ENCODE results near the gene DPYSL4. TPM values are rescaled to one million over a fixed set of nuclear protein-coding genes. Genes with fewer than 3 reads are reported as not detected.
A peak's percentile ranks its signal among the peaks of the same experiment; 100 is the strongest.

Gene DPYSL4
- total and polyA plus RNA-seq, 4 experiments from 2014 or later = 0.21 to 1.8 (median 0.41) TPM

DNA sequence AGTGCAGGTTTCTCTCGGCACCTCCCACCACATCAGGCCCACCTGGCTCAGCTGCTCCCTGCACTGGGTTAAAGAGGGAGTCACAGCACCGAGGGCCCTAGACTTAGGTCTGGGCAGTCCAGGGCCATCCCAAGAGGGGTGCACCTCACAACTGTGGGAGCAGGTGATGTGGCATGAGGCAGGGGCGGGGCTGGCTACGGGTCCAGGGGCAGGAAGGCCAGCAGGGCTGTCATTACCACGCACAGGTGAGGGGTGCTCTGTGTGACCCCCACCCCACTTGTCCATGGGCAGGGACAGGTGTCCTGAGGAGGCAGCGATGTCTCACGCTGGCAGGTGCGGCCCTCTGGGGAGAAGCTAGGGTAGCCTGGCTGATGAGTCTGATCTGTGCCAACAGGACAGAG lies 40.5 kb upstream of the DPYSL4 start:
- no peak for DNase-seq
- no peaks in the 10 kb centered on the region for H3K36me3 ChIP-seq (ENCODE audit: insufficient read depth, low read length)
- CTCF ChIA-PET (ENCODE audit: partially characterized antibody) = interaction anchor here (1.2 to 1.4 kb wide), 2 partner anchors 17 to 205 kb away, joined by 3 read pairs; no protein-coding TSS in a partner anchor
- H3K27ac Mint-ChIP-seq = no peak overlapping the region
- H3K9me3 ChIP-seq (ENCODE audit: control insufficient read depth in 1 of 2, low read length in 2 of 2) = no peaks in the 10 kb centered on the region
- H3K4me1 ChIP-seq (ENCODE audit: insufficient read depth, low read length) = no peaks in the 10 kb centered on the region
- POLR2A ChIA-PET (ENCODE audit: partially characterized antibody) = no interaction called here
- no peaks in the 10 kb centered on the region for H3K27me3 ChIP-seq (ENCODE audit: insufficient read depth, low read length)
- no peak overlapping the region for H3K27ac ChIP-seq (ENCODE audit: low read depth, low read length)
- intact Hi-C loops (cut with micrococcal nuclease) = no loop called here
- no peak overlapping the region for H3K4me3 Mint-ChIP-seq
- no peaks in the 10 kb centered on the region for H3K4me1 Mint-ChIP-seq
- H3K9me3 Mint-ChIP-seq = no peaks in the 10 kb centered on the region
- H3K27me3 Mint-ChIP-seq = peaks cover 0 to 2% of the 10 kb centered on the region in 2 donors
- H3K36me3 Mint-ChIP-seq = no peaks in the 10 kb centered on the region
- H3K4me3 ChIP-seq (ENCODE audit: low read length in 2 of 2) = no peak overlapping the region

DNA sequence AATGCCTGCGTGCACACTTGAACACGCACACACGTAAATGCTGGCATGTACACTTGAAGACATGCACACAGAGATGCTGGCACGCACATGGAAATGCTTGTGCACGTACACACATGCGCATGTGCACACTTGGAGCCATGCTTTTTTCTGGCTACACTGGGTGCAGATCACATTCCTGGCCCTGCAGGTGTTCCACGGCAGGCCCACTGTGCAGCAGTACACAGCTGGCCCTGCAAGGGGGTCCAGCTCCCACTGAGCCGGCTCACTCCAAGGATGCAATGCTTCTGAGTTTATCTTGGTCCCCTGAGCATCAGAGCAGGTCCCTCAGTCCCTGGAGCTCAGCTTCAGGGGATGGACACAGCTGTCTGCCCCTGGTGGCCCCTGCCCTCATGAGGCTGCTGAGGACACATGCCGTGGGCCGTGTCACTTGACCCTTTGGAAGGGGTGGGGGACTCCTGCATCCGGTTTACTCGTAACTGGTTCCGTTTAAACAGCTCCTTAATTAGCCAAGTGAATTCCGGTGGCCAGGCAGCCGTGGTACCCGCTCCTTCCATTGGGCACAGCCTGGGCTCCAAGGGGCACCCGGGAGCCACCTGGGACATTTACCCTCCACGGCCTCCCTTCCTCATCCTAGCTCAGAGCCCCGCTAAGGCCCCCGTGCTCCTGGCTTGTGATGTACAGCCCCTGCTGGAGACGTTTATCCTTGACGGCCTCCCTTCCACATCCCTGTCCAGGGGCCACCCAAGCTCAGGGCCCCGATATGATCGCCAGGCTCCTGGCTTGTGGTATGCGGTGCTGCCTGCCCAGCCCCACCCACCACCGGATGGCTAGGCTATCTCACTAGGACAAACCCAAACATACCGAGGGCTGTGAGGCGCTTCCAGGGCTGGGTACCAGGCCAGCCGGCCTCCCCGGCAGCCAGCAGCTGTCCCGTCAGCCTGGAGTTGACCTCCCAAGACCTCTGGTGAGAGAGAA lies 39.5 kb upstream of the DPYSL4 start:
- DNase-seq = no peak
- Histone ChIP-seq H3K27me3 (ENCODE audit: insufficient read depth, low read length) (no peaks in the 10 kb centered on the region), H3K9me3 (ENCODE audit: control insufficient read depth in 1 of 2, low read length in 2 of 2) (no peaks in the 10 kb centered on the region), H3K4me1 (ENCODE audit: insufficient read depth, low read length) (no peaks in the 10 kb centered on the region), H3K27ac (ENCODE audit: low read depth, low read length) (no peak overlapping the region), H3K36me3 (ENCODE audit: insufficient read depth, low read length) (no peaks in the 10 kb centered on the region), H3K4me3 (ENCODE audit: low read length in 2 of 2) (no peak overlapping the region)
- Mint-ChIP-seq H3K36me3 (no peaks in the 10 kb centered on the region), H3K27ac (peak overlapping the region in 1 of 7 donors; percentile 61), H3K27me3 (peaks cover 0 to 2% of the 10 kb centered on the region in 2 donors), H3K4me1 (no peaks in the 10 kb centered on the region), H3K4me3 (no peak overlapping the region), H3K9me3 (no peaks in the 10 kb centered on the region)
- intact Hi-C loops (cut with micrococcal nuclease) = no loop called here
- POLR2A ChIA-PET (ENCODE audit: partially characterized antibody) = no interaction called here
- CTCF ChIA-PET (ENCODE audit: partially characterized antibody) = no interaction called here

DNA sequence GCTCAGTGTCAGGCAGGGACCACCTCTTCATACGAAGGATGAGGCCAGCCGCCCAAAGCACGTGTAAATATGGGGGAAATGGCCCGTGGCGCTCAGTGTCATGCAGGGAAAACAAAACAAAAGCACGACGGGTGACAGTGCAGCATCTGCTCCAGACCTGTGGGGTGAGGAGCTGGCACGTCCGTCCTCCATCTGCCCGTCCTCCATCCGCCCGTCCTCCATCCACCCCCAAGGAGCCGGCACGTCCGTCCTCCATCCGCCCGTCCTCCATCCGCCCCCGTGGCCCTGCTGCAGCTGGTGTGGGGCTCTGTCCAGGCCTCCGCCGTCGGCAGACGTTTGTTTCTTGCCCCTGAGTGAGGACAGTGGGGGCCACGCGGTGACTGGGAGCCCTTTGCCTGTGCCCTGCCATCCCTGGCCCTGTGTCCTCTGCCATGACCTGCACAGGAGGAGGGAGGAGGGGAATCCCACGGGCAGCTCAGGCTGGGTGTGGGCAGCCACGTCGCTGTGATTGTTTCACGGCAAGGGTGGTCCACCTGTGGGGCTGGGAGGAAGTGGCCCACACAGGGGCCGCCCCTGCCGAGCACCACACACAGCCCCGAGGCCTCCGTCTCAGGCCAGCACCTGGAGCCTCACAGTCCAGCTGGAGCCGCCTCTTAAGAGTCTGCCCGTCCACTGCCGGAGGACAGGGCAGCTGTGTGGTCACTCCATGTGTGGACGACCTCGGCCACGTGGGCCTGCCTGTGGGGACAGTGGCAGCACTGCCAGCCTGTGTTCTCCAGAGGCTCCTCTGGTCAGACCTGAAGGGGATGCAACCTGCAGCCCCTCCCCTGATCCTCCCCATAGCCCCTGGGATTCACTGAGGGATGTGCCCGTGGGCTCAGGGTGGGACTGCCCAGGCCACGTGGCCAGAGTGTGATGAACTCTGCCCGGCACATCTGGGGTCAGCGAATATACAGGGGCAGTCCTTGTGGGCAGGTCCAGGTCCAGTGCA lies 38.2 kb upstream of the DPYSL4 start:
- no peak for DNase-seq
- H3K4me3 Mint-ChIP-seq = no peak overlapping the region
- Histone ChIP-seq H3K4me1 (ENCODE audit: insufficient read depth, low read length) (no peaks in the 10 kb centered on the region), H3K9me3 (ENCODE audit: control insufficient read depth in 1 of 2, low read length in 2 of 2) (no peaks in the 10 kb centered on the region), H3K4me3 (ENCODE audit: low read length in 2 of 2) (no peak overlapping the region), H3K36me3 (ENCODE audit: insufficient read depth, low read length) (no peaks in the 10 kb centered on the region), H3K27me3 (ENCODE audit: insufficient read depth, low read length) (no peaks in the 10 kb centered on the region), H3K27ac (ENCODE audit: low read depth, low read length) (no peak overlapping the region)
- no peaks in the 10 kb centered on the region for H3K9me3 Mint-ChIP-seq
- H3K27ac Mint-ChIP-seq = peak overlapping the region in 1 of 7 donors; percentile 48
- CTCF ChIA-PET (ENCODE audit: partially characterized antibody) = no interaction called here
- POLR2A ChIA-PET (ENCODE audit: partially characterized antibody) = no interaction called here
- no peaks in the 10 kb centered on the region for H3K4me1 Mint-ChIP-seq
- intact Hi-C loops (cut with micrococcal nuclease) = no loop called here
- H3K36me3 Mint-ChIP-seq = no peaks in the 10 kb centered on the region
- H3K27me3 Mint-ChIP-seq = no peaks in the 10 kb centered on the region

DNA sequence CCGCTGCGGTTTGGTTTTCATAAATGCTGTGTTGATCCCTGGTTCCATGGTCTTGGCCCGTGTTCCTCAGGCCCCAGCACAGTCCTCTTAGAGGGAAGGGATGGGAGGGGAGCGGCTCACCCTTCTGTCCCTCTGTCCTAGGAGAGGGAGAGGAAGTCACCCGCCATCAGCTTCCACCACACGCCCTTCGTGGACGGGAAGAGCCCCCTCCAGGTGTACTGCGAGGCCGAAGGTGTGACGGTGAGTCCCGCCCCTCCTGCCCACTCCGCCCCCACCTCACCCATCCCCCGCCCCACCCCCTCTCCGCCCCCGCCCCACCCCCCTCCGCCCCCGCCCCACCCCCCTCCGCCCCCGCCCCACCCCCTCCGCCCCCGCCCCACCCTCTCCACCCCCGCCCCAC lies 37.5 kb upstream of the DPYSL4 start:
- no peaks in the 10 kb centered on the region for H3K36me3 ChIP-seq (ENCODE audit: insufficient read depth, low read length)
- Mint-ChIP-seq H3K27ac (no peak overlapping the region), H3K4me1 (no peaks in the 10 kb centered on the region), H3K4me3 (no peak overlapping the region), H3K36me3 (no peaks in the 10 kb centered on the region), H3K9me3 (no peaks in the 10 kb centered on the region), H3K27me3 (no peaks in the 10 kb centered on the region)
- H3K9me3 ChIP-seq (ENCODE audit: control insufficient read depth in 1 of 2, low read length in 2 of 2) = no peaks in the 10 kb centered on the region
- CTCF ChIA-PET (ENCODE audit: partially characterized antibody) = no interaction called here
- intact Hi-C loops (cut with micrococcal nuclease) = no loop called here
- H3K27me3 ChIP-seq (ENCODE audit: insufficient read depth, low read length) = no peaks in the 10 kb centered on the region
- no peak overlapping the region for H3K27ac ChIP-seq (ENCODE audit: low read depth, low read length)
- no peak overlapping the region for H3K4me3 ChIP-seq (ENCODE audit: low read length in 2 of 2)
- no peak for DNase-seq
- H3K4me1 ChIP-seq (ENCODE audit: insufficient read depth, low read length) = no peaks in the 10 kb centered on the region
- POLR2A ChIA-PET (ENCODE audit: partially characterized antibody) = no interaction called here

DNA sequence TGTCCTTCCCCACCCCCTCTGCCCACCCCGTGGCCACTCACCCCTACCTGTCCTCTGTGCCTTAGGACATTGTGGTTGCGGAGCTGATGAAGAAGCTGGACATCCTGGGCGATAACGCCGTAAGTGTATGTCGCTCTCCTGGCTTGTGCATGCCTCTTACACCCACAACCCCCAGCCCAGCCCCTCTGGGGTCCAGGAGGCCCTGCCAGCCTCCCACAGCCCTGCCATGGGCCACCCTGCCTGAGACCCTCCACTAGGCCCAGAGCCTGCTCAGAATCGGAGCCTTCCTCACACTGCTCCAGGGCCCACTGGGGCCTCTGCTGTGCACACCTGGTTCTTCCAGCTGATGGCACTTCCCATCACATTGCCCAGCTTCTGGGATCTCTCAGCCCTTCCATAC lies 36.8 kb upstream of the DPYSL4 start:
- Histone ChIP-seq H3K36me3 (ENCODE audit: insufficient read depth, low read length) (no peaks in the 10 kb centered on the region), H3K4me3 (ENCODE audit: low read length in 2 of 2) (no peak overlapping the region), H3K27me3 (ENCODE audit: insufficient read depth, low read length) (no peaks in the 10 kb centered on the region), H3K4me1 (ENCODE audit: insufficient read depth, low read length) (no peaks in the 10 kb centered on the region), H3K27ac (ENCODE audit: low read depth, low read length) (no peak overlapping the region), H3K9me3 (ENCODE audit: control insufficient read depth in 1 of 2, low read length in 2 of 2) (no peaks in the 10 kb centered on the region)
- peak overlapping the region in 2 of 7 donors; percentile 36 to 79 for H3K27ac Mint-ChIP-seq
- POLR2A ChIA-PET (ENCODE audit: partially characterized antibody) = no interaction called here
- no peaks in the 10 kb centered on the region for H3K36me3 Mint-ChIP-seq
- CTCF ChIA-PET (ENCODE audit: partially characterized antibody) = no interaction called here
- no peaks in the 10 kb centered on the region for H3K27me3 Mint-ChIP-seq
- DNase-seq = no peak
- no peaks in the 10 kb centered on the region for H3K4me1 Mint-ChIP-seq
- intact Hi-C loops (cut with micrococcal nuclease) = no loop called here
- H3K9me3 Mint-ChIP-seq = no peaks in the 10 kb centered on the region
- H3K4me3 Mint-ChIP-seq = no peak overlapping the region

DNA sequence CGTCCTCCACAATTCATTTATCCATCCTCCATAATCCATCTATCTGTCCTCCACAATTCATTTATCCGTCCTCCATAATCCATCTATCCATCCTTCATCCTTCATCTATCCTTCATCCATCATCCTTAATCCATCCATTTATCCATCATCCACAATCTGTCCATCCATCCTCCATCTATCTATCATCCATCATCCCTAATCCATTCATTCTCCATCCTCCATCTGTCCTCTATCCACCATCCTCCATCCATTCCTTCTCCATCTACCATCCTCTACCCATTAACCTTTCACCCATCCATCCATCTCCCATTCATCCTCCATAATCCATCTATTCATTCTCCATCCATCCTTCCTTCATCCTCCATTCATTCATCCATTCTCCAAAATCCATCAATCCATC lies 36.0 kb upstream of the DPYSL4 start:
- Mint-ChIP-seq H3K4me1 (no peaks in the 10 kb centered on the region), H3K4me3 (no peak overlapping the region), H3K27ac (no peak overlapping the region), H3K27me3 (no peaks in the 10 kb centered on the region), H3K36me3 (no peaks in the 10 kb centered on the region), H3K9me3 (no peaks in the 10 kb centered on the region)
- H3K4me3 ChIP-seq (ENCODE audit: low read length in 2 of 2) = no peak overlapping the region
- H3K27me3 ChIP-seq (ENCODE audit: insufficient read depth, low read length) = no peaks in the 10 kb centered on the region
- H3K9me3 ChIP-seq (ENCODE audit: control insufficient read depth in 1 of 2, low read length in 2 of 2) = no peaks in the 10 kb centered on the region
- no peaks in the 10 kb centered on the region for H3K4me1 ChIP-seq (ENCODE audit: insufficient read depth, low read length)
- no peak for DNase-seq
- ChIA-PET POLR2A (ENCODE audit: partially characterized antibody) (no interaction called here), CTCF (ENCODE audit: partially characterized antibody) (no interaction called here)
- no peak overlapping the region for H3K27ac ChIP-seq (ENCODE audit: low read depth, low read length)
- no peaks in the 10 kb centered on the region for H3K36me3 ChIP-seq (ENCODE audit: insufficient read depth, low read length)
- intact Hi-C loops (cut with micrococcal nuclease) = no loop called here

DNA sequence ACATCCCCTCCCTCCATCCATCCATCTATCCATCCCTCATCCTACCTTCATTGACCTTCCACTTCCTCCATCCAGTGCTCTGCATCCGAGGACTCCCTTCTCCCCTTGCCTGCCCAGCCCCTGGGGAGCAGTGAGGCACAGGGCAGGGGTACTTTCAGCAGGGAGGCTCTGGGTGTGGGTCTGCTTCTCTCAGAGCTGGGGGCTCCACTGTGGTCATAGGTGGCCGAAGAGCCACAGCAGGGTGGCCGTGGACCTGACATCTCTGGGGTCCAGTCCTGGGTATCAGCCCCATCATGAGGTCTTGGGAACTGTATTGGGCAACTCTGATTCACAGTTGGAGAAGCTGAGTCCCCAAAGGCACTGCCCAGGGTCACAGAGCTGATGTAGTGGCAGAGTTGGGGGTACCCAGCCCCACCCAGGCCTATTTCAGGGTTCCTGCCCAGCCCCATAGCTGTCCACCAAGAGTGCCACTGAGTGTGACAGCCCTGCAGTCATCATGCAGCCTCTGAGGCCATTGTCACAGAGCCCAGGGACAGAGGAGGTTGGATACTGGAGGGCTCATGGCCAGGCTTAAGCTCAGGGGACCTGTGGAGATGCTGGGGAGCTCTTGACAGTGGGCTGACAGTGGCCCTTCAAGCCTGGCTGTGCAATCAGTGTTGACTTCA lies 35.3 kb upstream of the DPYSL4 start:
- Mint-ChIP-seq H3K4me3 (no peak overlapping the region), H3K27me3 (no peaks in the 10 kb centered on the region), H3K36me3 (no peaks in the 10 kb centered on the region), H3K4me1 (peaks cover 0 to under 1% (median 0%) of the 10 kb centered on the region in 4 donors), H3K9me3 (no peaks in the 10 kb centered on the region), H3K27ac (no peak overlapping the region)
- intact Hi-C loops (cut with micrococcal nuclease) = no loop called here
- H3K27ac ChIP-seq (ENCODE audit: low read depth, low read length) = no peak overlapping the region
- H3K4me3 ChIP-seq (ENCODE audit: low read length in 2 of 2) = no peak overlapping the region
- ChIA-PET CTCF (ENCODE audit: partially characterized antibody) (no interaction called here), POLR2A (ENCODE audit: partially characterized antibody) (no interaction called here)
- DNase-seq = no peak
- H3K36me3 ChIP-seq (ENCODE audit: insufficient read depth, low read length) = no peaks in the 10 kb centered on the region
- no peaks in the 10 kb centered on the region for H3K27me3 ChIP-seq (ENCODE audit: insufficient read depth, low read length)
- no peaks in the 10 kb centered on the region for H3K4me1 ChIP-seq (ENCODE audit: insufficient read depth, low read length)
- H3K9me3 ChIP-seq (ENCODE audit: control insufficient read depth in 1 of 2, low read length in 2 of 2) = no peaks in the 10 kb centered on the region
